OCI-LY1 (cell line): ENCODE measurements around the gene SMIM32.

Experiments used
- H2AFZ ChIP-seq: fragments of 200-600 bp; sonication (generic), shearing (Covaris generic); 2 replicates; pipeline ENCODE4 v1.6.0; 2014; ENCODE audit warnings: antibody characterized with exemption, mild to moderate bottlenecking, low read length
- H3F3A ChIP-seq: fragments of 200-600 bp; sonication (generic), shearing (Covaris generic); 2 replicates; pipeline ENCODE4 v1.6.0; 2014; ENCODE audit warnings: mild to moderate bottlenecking, antibody characterized with exemption, low read length, moderate library complexity; ENCODE audit not compliant: insufficient read depth
- H3K27ac ChIP-seq: fragments of 200-600 bp; sonication (generic); 2 replicates; pipeline ENCODE4 v1.5.1; 2014; ENCODE audit warnings: low read length, mixed run types, mild to moderate bottlenecking, low read depth; ENCODE audit not compliant: poor library complexity, severe bottlenecking
- H3K27me3 ChIP-seq: fragments of 200-600 bp; sonication (generic); 2 replicates; pipeline ENCODE4 v1.6.0; 2014; ENCODE audit warnings: antibody characterized with exemption, mild to moderate bottlenecking, low read length, moderate library complexity; ENCODE audit not compliant: insufficient read depth
- H3K36me3 ChIP-seq: fragments of 200-600 bp; sonication (generic); 2 replicates; pipeline ENCODE4 v1.6.1; 2014; ENCODE audit warnings: mild to moderate bottlenecking, antibody characterized with exemption, low read length, moderate library complexity, mixed read lengths; ENCODE audit not compliant: insufficient read depth
- H3K4me1 ChIP-seq: fragments of 200-600 bp; sonication (generic); 2 replicates; pipeline ENCODE4 v1.5.1; 2014; ENCODE audit warnings: mild to moderate bottlenecking, low read length, moderate library complexity; ENCODE audit not compliant: insufficient read depth, severe bottlenecking
- H3K4me2 ChIP-seq: fragments of 200-600 bp; sonication (generic), shearing (Covaris generic); 2 replicates; pipeline ENCODE4 v1.6.1; 2014; ENCODE audit warnings: low read length
- H3K4me3 ChIP-seq: fragments of 200-600 bp; sonication (generic); 2 replicates; pipeline ENCODE4 v1.5.1; 2014; ENCODE audit warnings: low read length, low read depth, mild to moderate bottlenecking, mixed read lengths; ENCODE audit not compliant: poor library complexity, severe bottlenecking
- H3K79me2 ChIP-seq: fragments of 200-600 bp; shearing (Covaris generic); 2 replicates; pipeline ENCODE4 v1.6.1; 2016; ENCODE audit warnings: mixed run types, low read length, mixed read lengths; ENCODE audit not compliant: insufficient read depth
- H3K9ac ChIP-seq: fragments of 200-600 bp; sonication (generic), shearing (Covaris generic); 2 replicates; pipeline ENCODE4 v1.6.1; 2014; ENCODE audit warnings: mild to moderate bottlenecking, low read length, mixed read lengths
- H3K9me2 ChIP-seq: fragments of 200-600 bp; sonication (generic), shearing (Covaris generic); 2 replicates; pipeline ENCODE4 v1.6.1; 2014; ENCODE audit warnings: low read depth, mild to moderate bottlenecking, low read length, mixed read lengths
- H3K9me3 ChIP-seq: fragments of 200-600 bp; shearing (Covaris generic); 2 replicates; pipeline ENCODE4 v1.6.1; 2014; ENCODE audit warnings: low read length, mixed read lengths
- H4K20me1 ChIP-seq: fragments of 200-600 bp; sonication (generic), shearing (Covaris generic); 2 replicates; pipeline ENCODE4 v1.6.0; 2016; ENCODE audit warnings: mild to moderate bottlenecking, low read length; ENCODE audit not compliant: insufficient read depth
- CTCF ChIP-seq: fragments of 200-600 bp; sonication (generic), shearing (Covaris generic); IDR thresholded peaks from 2 replicates; pipeline ENCODE4 v1.5.1; 2017; ENCODE audit warnings: mild to moderate bottlenecking, antibody characterized with exemption, low read length, moderate library complexity, mixed read lengths
- EZH2 ChIP-seq: fragments of 200-600 bp; sonication (generic), shearing (Covaris generic); IDR thresholded peaks from 2 replicates; pipeline ENCODE4 v1.8.0; 2017; ENCODE audit warnings: borderline replicate concordance, mixed run types, mild to moderate bottlenecking, antibody characterized with exemption, low read length, moderate library complexity, mixed read lengths

The SMIM32 gene

GRCh38 chr5:136226401-136226800 is 33.4 kb upstream of the SMIM32 start:
- TF ChIP-seq EZH2 (no peak), CTCF (no peak)
- Histone ChIP-seq H3K4me1 (no peaks in the 10 kb centered on the region), H3K27me3 (no peaks in the 10 kb centered on the region), H3K9ac (no peak overlapping the region), H2AFZ (no peak overlapping the region), H3F3A (no peaks in the 10 kb centered on the region), H3K9me2 (no peaks in the 10 kb centered on the region), H3K4me3 (no peak overlapping the region), H3K4me2 (no peak overlapping the region), H3K79me2 (no peaks in the 10 kb centered on the region), H3K27ac (no peak overlapping the region), H4K20me1 (no peaks in the 10 kb centered on the region), H3K36me3 (no peaks in the 10 kb centered on the region), H3K9me3 (no peaks in the 10 kb centered on the region)

- no peaks in the 10 kb centered on the region for H3K9me2 ChIP-seq
- no peak overlapping the region for H3K4me3 ChIP-seq
- no peaks in the 10 kb centered on the region for H3K36me3 ChIP-seq
- no peaks in the 10 kb centered on the region for H3K9me3 ChIP-seq
- H3K27me3 ChIP-seq, result no peaks in the 10 kb centered on the region
- no peaks in the 10 kb centered on the region for H3K79me2 ChIP-seq
- TF ChIP-seq CTCF (no peak), EZH2 (no peak)
- no peak overlapping the region for H3K4me2 ChIP-seq
- no peaks in the 10 kb centered on the region for H3F3A ChIP-seq
- no peaks in the 10 kb centered on the region for H3K4me1 ChIP-seq
- H3K9ac ChIP-seq, result no peak overlapping the region
- H4K20me1 ChIP-seq, result no peaks in the 10 kb centered on the region
- H3K27ac ChIP-seq, result no peak overlapping the region
- no peak overlapping the region for H2AFZ ChIP-seq
Measured at GRCh38 chr5:136225796-136226195, 32.8 kb upstream of the SMIM32 start.

- no peaks in the 10 kb centered on the region for H3K36me3 ChIP-seq
- H2AFZ ChIP-seq, result no peak overlapping the region
- no peak for TF ChIP-seq EZH2
- TF ChIP-seq CTCF, result no peak
- H3K79me2 ChIP-seq, result no peaks in the 10 kb centered on the region
- no peak overlapping the region for H3K4me3 ChIP-seq
- H3K4me1 ChIP-seq, result no peaks in the 10 kb centered on the region
- H3K9ac ChIP-seq, result no peak overlapping the region
- no peaks in the 10 kb centered on the region for H3K27me3 ChIP-seq
- H3K4me2 ChIP-seq, result no peak overlapping the region
- H3K27ac ChIP-seq, result no peak overlapping the region
- no peaks in the 10 kb centered on the region for H4K20me1 ChIP-seq
- no peaks in the 10 kb centered on the region for H3F3A ChIP-seq
- no peaks in the 10 kb centered on the region for H3K9me2 ChIP-seq
- H3K9me3 ChIP-seq, result no peaks in the 10 kb centered on the region
Measured at GRCh38 chr5:136222580-136223235, 29.7 kb upstream of the SMIM32 start.
